ENCODE measurements around the gene GPR150.

Gene GPR150

GRCh38 chr5:95649842-95650620 is 30.1 kb downstream of the GPR150 start:
- DNase-seq (ENCODE audit: low read depth) = no peak
- H3K4me3 ChIP-seq (ENCODE audit: low read length) = no peak overlapping the region
- no peak for TF ChIP-seq CTCF (conservative IDR thresholded peaks at IDR 0.05; ENCODE audit: low read depth, low read length)

- TF ChIP-seq CTCF (conservative IDR thresholded peaks at IDR 0.05; ENCODE audit: low read depth, low read length) = no peak
- H3K4me3 ChIP-seq (ENCODE audit: low read length) = no peak overlapping the region
- no peak for DNase-seq (ENCODE audit: low read depth)
These were observed 33.0 kb downstream of the GPR150 start for GRCh38 chr5:95652849-95653248.

- H3K4me3 ChIP-seq (ENCODE audit: low read length) = no peak overlapping the region
- no peak for TF ChIP-seq CTCF (conservative IDR thresholded peaks at IDR 0.05; ENCODE audit: low read depth, low read length)
- no peak for DNase-seq (ENCODE audit: low read depth)
These were observed 34.3 kb downstream of the GPR150 start for GRCh38 chr5:95654196-95654595.

- H3K4me3 ChIP-seq (ENCODE audit: low read length) = no peak overlapping the region
- DNase-seq (ENCODE audit: low read depth) = no peak
- no peak for TF ChIP-seq CTCF (conservative IDR thresholded peaks at IDR 0.05; ENCODE audit: low read depth, low read length)
These were observed 35.7 kb downstream of the GPR150 start for GRCh38 chr5:95655575-95655974.

GRCh38 chr5:95660060-95660459 is 40.2 kb downstream of the GPR150 start:
- no peak overlapping the region for H3K4me3 ChIP-seq (ENCODE audit: low read length)
- no peak for DNase-seq (ENCODE audit: low read depth)
- TF ChIP-seq CTCF (conservative IDR thresholded peaks at IDR 0.05; ENCODE audit: low read depth, low read length) = no peak

- no peak overlapping the region for H3K4me3 ChIP-seq (ENCODE audit: low read length)
- no peak for DNase-seq (ENCODE audit: low read depth)
- TF ChIP-seq CTCF (conservative IDR thresholded peaks at IDR 0.05; ENCODE audit: low read depth, low read length) = no peak
These were observed 43.1 kb downstream of the GPR150 start for GRCh38 chr5:95662946-95663345.

GRCh38 chr5:95664204-95664786 is 44.4 kb downstream of the GPR150 start:
- no peak for DNase-seq (ENCODE audit: low read depth)

More at GRCh38 chr5:95664204-95664786, 44.4 kb downstream of the GPR150 start:
- peak; percentile 77 for TF ChIP-seq CTCF (conservative IDR thresholded peaks at IDR 0.05; ENCODE audit: low read depth, low read length)
- H3K4me3 ChIP-seq (ENCODE audit: low read length) = no peak overlapping the region
